GM12892 (cell line): ENCODE measurements around the gene KRT79.

ENCODE experiments used
- POLR2A ChIP-seq: IDR thresholded peaks from 2 replicates; pipeline ENCODE4 v1.6.1; 2011; ENCODE audit warnings: low read depth, low read length, control low read depth
- POLR2AphosphoS5 ChIP-seq: IDR thresholded peaks from 2 replicates; pipeline ENCODE4 v1.6.1; 2011; ENCODE audit warnings: low read depth, low read length, control low read depth
- TAF1 ChIP-seq: IDR thresholded peaks from 2 replicates; pipeline ENCODE4 v1.6.1; 2011; ENCODE audit warnings: low read depth, mild to moderate bottlenecking, control low read depth, low read length, borderline replicate concordance

DNA sequence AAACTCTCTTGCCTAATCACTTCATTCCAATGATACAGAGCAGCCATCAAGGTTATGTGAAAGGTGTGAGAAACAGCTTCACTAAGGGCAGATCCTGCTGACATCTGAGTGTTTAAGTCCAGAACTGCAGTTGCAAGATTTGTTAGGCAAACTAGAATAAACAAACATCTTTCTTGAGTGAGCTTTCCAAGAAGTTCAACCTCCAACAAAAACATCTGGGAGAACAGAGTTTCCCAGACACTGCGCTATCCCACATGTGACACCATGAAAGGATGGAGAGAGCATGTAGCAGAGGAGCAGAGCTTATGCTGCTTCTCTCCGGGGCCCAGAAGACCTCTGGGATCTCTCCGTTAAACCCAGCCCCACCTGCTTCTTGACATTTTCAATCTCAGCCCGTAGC lies 62.6 kb downstream of the KRT79 start:
- TF ChIP-seq POLR2AphosphoS5 (no peak), POLR2A (no peak), TAF1 (no peak)
